H1 (cell line): ENCODE measurements around the gene THEM5. TPM values are rescaled to one million over a fixed set of nuclear protein-coding genes. Genes with fewer than 3 reads are reported as not detected.

Source experiments
- CHD2 ChIP-seq: IDR thresholded peaks from 2 replicates; pipeline ENCODE4 v1.6.1; 2012; ENCODE audit warnings: low read length, improper control_type of control experiment
- HDAC2 ChIP-seq, 2 experiments: fragments of 300-600 bp in 1 of 2; sonication (generic) in 1 of 2; IDR thresholded peaks; 2 replicates each; pipeline ENCODE4 v1.6.1; 2011 to 2012; ENCODE audit warnings: low read depth in 2 of 2, low read length in 2 of 2, mild to moderate bottlenecking in 2 of 2, moderate library complexity in 2 of 2, borderline replicate concordance in 1 of 2, inconsistent platforms in 1 of 2
- MAFK ChIP-seq: IDR thresholded peaks from 2 replicates; pipeline ENCODE4 v1.6.1; 2012; ENCODE audit warnings: low read depth, mild to moderate bottlenecking, improper control_type of control experiment, low read length
- TEAD4 ChIP-seq: IDR thresholded peaks from 2 replicates; pipeline ENCODE4 v1.6.1; 2012; ENCODE audit warnings: low read depth, low read length, inconsistent platforms, mixed read lengths
- polyA plus RNA-seq, 7 experiments: library from polyadenylated mRNA; depleted of rRNA in 3 of 7; stranded (reverse) in 5 of 7; unstranded in 2 of 7; fragments of >200 nt in 5 of 7; fragments of 200-250 nt in 2 of 7; gene quantifications; 1 replicate in 5 of 7; 2 replicates in 1 of 7; 4 replicates in 1 of 7; pipeline versions ENCODE4 v1.2.1 to v1.2.3, GENCODE V29; 2011 to 2013; ENCODE audit warnings: missing spikeins in 2 of 7, mixed read lengths in 2 of 7
- total RNA-seq: library from RNA; stranded (reverse); fragmentation: NEBNext Ultra II Directional; extraction: Animal tissue kit (Norgen Biotek cat#: 25700); gene quantifications from 2 replicates; pipeline ENCODE4 v1.2.1, GENCODE V29; 2021
- TF ChIP-seq, protein P1 (sequence below), 3 experiments: IDR thresholded peaks; 1 replicate in 2 of 3; 2 replicates in 1 of 3; pipeline versions ENCODE4 v1.5.1 to v1.6.1; 2011; ENCODE audit warnings: low read length in 3 of 3, mild to moderate bottlenecking in 3 of 3, inconsistent platforms in 2 of 3, low read depth in 1 of 3, moderate library complexity in 1 of 3; ENCODE audit not compliant: insufficient read depth in 1 of 3; ENCODE audit errors: control extremely low read depth in 1 of 3
- TF ChIP-seq, protein P2 (sequence below): IDR thresholded peaks from 2 replicates; pipeline ENCODE4 v1.6.1; 2012; ENCODE audit warnings: inconsistent platforms
- TF ChIP-seq, protein P3 (sequence below): IDR thresholded peaks from 2 replicates; pipeline ENCODE4 v1.6.1; 2011; ENCODE audit warnings: low read depth, mild to moderate bottlenecking, low read length; ENCODE audit not compliant: insufficient read depth

The THEM5 gene
- total and polyA plus RNA-seq, 2 of the 8 experiments (the other 6 are each of a cell fraction or from before 2014, with no cell fraction given) = not detected

DNA sequence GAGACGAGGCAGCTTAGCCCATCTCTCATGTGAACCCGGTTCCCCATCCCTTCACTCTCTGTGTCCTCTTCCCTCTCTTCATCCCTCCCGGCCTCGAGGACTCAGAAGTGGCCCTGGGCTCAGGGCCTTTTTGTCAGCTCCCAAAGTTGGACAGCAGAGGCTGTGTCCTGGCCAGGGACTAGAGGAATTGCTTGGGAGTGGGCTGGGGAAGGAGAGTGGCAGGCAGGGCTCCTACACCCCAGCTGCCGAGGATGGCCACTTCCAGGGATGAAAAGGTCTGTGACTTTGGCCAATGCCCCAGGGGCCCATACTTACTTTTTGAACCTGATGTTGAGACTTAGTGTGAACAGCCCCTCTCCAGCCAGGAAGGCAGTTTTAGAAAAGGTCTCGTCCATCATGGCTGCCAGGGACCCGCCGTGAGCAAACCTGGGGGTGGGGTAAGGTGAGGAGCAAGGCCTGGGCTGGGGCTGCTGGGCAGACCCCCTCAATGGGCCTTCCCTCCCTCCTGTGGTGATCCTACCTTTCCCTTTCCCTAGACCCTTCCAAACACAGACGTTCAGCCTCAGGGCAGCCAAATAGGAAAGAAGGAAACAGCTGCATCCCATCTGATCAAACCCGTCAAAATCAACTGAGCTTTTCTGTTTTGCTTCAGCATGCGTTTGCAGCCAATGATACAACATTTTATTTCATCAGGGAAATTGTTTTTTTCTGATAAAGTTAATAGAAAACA, 5.5 kb downstream of the THEM5 start (continued):
- TF ChIP-seq, protein P1, sequence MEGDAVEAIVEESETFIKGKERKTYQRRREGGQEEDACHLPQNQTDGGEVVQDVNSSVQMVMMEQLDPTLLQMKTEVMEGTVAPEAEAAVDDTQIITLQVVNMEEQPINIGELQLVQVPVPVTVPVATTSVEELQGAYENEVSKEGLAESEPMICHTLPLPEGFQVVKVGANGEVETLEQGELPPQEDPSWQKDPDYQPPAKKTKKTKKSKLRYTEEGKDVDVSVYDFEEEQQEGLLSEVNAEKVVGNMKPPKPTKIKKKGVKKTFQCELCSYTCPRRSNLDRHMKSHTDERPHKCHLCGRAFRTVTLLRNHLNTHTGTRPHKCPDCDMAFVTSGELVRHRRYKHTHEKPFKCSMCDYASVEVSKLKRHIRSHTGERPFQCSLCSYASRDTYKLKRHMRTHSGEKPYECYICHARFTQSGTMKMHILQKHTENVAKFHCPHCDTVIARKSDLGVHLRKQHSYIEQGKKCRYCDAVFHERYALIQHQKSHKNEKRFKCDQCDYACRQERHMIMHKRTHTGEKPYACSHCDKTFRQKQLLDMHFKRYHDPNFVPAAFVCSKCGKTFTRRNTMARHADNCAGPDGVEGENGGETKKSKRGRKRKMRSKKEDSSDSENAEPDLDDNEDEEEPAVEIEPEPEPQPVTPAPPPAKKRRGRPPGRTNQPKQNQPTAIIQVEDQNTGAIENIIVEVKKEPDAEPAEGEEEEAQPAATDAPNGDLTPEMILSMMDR (IDR thresholded peaks at IDR 0.05; ENCODE audit: control extremely low read depth in 1 of 3, insufficient read depth in 1 of 3, low read depth in 1 of 3, low read length in 3 of 3) = no peak
- TF ChIP-seq, protein P2, sequence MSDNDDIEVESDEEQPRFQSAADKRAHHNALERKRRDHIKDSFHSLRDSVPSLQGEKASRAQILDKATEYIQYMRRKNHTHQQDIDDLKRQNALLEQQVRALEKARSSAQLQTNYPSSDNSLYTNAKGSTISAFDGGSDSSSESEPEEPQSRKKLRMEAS = no peak
- no peak for TF ChIP-seq HDAC2 (IDR thresholded peaks at IDR 0.05; ENCODE audit: borderline replicate concordance in 1 of 2, low read depth in 2 of 2, low read length in 2 of 2)
- no peak for TF ChIP-seq TEAD4
- no peak for TF ChIP-seq MAFK
- TF ChIP-seq CHD2 = no peak
- TF ChIP-seq, protein P3, sequence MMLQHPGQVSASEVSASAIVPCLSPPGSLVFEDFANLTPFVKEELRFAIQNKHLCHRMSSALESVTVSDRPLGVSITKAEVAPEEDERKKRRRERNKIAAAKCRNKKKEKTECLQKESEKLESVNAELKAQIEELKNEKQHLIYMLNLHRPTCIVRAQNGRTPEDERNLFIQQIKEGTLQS = no peak
